HG03457 (cell line): Measurements from ENCODE around the gene TRIM59.
A peak's percentile ranks its signal among the peaks of the same experiment; 100 is the strongest.

Source experiments
- ATAC-seq: cut with Tn5 transposase; IDR thresholded peaks from one replicate; pipeline ENCODE4 v1.9.1; 2021; ENCODE audit warnings: moderate number of reproducible peaks; ENCODE audit not compliant: unreplicated experiment

TRIM59 gene, protein sequence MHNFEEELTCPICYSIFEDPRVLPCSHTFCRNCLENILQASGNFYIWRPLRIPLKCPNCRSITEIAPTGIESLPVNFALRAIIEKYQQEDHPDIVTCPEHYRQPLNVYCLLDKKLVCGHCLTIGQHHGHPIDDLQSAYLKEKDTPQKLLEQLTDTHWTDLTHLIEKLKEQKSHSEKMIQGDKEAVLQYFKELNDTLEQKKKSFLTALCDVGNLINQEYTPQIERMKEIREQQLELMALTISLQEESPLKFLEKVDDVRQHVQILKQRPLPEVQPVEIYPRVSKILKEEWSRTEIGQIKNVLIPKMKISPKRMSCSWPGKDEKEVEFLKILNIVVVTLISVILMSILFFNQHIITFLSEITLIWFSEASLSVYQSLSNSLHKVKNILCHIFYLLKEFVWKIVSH

GRCh38 chr3:160449636-160450598, at the start of gene TRIM59:
TRIM59 (minus strand) TSS chr3:160449786; CDS start chr3:160439183, 10,603 bp downstream.
- ATAC-seq = peak; percentile 93

- ATAC-seq = no peak
Measured at GRCh38 chr3:160498202-160498601, 48.6 kb upstream of the TRIM59 start.

DNA sequence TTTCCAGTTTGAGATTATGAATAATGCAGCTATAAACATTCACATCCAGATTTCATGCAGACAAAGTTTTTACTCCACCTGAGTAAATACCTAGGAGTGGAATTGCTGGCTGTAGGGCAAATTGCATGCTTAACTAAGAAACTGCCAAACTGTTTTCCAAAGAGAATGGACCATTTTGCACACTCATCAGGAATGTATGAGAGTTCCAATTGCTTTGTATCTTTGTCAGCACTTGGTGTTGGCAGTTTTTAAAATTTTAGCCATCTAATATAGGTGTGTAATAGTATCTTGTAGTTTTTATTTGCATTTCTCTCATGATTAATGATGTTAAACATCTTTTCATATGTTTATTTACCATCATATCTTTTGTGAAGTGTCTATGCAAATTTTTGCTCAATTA, 40.6 kb upstream of the TRIM59 start:
- no peak for ATAC-seq

GRCh38 chr3:160486459-160486869, 36.9 kb upstream of the TRIM59 start:
- no peak for ATAC-seq

DNA sequence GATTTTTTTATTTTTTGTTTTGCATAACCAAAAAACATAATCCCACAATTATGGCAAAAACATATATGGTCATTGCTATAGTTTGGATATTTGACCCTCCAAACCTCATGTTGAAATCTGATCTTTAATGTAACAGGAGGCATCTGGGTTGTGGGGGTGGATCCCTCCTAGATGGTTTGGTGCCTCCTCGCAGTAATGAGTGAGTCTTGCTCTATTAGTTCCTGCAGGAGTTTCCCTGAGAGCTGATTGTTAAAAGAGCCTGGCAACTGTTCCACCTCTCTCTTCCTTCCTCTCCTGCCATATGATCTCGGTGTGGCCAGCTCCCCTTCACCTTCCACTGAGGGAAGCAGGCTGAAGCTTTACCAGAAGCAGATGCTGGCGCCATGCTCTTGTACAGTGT, 33.2 kb upstream of the TRIM59 start:
- ATAC-seq = no peak

GRCh38 chr3:160481856-160482255, 32.3 kb upstream of the TRIM59 start:
- ATAC-seq = no peak

DNA sequence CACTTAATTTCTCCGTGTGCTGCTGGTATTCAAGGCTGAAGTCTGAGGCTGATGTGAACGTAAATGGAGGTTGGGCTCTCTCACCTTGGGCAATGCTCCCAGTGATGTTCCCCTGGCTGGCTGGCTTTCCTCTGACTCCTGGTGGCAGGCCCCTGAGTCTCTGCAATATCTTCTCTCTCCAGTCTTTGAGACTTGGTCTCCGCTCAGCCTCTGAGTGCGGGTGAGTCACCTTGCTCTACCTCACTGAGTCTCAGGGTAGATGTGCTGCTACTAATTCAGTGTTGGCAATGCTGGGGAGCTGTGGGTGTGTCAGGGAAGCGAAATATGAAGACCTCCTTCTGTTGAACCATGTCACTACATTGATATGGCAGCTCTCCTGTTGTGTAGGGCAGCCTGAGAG, 31.3 kb upstream of the TRIM59 start:
- no peak for ATAC-seq

DNA sequence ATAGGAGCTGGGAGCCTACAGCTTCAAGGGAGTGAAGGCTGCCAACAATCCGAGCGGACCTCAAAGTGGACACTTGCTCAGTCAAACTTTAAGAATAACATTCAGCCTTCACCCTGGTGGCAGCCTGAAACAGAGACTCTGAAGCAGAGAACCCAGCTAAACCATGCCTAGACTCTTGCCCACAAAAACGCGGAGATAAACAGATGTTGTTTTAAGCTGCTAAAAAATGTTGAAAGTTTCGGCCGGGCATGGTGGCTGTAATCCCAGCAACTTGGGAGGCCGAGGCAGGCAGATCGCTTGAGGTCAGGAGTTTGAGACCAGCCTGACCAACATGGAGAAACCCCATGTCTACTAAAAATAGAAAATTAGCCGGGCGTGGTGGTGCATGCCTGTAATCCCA, 29.8 kb upstream of the TRIM59 start:
- no peak for ATAC-seq

DNA sequence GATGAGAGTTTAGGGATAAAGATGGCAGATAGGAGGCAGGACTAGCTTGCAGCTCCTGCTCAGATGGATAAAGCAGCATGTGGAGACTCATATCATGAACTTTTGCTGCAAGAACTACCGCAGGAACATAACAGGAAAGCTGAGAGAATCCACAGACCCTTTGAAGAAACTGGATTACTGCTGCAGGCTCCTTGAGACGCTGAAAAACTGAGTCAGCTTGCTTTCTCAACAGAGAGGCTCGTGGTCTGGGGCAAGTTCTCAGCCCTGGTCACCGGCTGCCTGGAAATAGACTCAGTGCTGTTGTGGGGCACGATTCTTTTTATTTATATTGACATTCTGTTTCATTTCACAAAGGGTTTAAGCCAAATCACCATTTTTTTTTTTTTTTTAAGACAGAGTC, 28.8 kb upstream of the TRIM59 start:
- no peak for ATAC-seq

- ATAC-seq = no peak
Measured at GRCh38 chr3:160477750-160478149, 28.2 kb upstream of the TRIM59 start.

DNA sequence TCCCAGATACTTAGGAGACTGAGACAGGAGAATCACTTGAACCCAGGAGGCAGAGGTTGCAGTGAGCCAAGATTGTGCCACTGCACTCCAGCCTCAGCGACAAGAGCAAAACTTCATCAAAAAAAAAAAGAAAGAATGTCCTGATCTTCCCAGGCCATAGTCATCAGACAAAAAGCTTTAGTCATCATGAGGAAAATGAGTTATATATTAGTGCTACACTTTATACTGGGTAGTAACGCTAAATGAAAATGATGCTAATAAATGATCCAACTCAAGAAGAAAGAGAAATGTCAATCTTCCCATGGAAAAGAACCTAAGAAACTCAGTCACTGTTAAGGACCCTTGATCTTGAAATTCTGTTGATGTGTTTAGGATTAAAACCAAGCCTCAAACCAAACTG, 26.3 kb upstream of the TRIM59 start:
- no peak for ATAC-seq

GRCh38 chr3:160475153-160475552, 25.6 kb upstream of the TRIM59 start:
- no peak for ATAC-seq

DNA sequence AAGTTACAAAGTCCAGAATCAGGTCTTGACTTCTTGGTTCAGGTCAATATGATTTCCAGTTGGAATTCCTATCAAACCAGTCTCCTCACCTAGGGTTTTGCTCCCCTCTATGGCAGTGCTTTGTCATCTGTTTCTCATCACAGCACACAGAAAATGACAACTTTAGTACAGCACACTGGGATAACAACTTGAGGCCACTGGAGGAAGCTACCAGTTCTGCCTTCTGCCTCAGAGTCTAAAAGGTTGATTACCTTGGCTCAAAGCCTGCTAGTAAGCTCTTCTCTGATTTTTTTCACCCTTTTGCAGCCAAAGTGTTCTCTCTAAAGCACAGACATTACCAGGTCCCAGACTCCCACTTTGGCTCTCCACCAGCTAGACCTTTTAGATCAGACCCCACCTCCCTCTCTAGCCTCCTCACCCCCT, 24.8 kb upstream of the TRIM59 start:
- no peak for ATAC-seq

GRCh38 chr3:160473978-160474377, 24.4 kb upstream of the TRIM59 start:
- ATAC-seq = no peak

- no peak for ATAC-seq
Measured at GRCh38 chr3:160473221-160473620, 23.6 kb upstream of the TRIM59 start.

- ATAC-seq = peak; percentile 57
Measured at GRCh38 chr3:160472344-160472743, 22.8 kb upstream of the TRIM59 start.

DNA sequence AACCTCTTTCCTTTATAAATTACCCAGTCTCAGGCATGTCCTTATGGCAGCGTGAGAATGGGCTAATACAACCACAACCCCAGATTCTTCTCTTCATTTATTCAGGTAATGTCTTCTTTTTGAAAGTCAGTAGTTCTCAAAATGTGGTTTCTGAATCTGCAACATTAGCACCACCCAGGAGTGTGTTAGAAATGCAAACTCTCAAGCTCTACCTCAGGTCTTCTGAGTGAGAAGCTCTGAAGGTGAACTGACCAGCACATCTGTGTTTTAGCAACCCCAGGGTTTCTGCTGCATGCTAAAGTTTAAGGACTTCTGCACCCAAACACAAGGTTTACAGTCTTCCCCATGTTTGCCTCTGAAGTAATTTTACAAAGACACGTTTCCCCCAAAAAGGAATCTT, 22.3 kb upstream of the TRIM59 start:
- no peak for ATAC-seq

DNA sequence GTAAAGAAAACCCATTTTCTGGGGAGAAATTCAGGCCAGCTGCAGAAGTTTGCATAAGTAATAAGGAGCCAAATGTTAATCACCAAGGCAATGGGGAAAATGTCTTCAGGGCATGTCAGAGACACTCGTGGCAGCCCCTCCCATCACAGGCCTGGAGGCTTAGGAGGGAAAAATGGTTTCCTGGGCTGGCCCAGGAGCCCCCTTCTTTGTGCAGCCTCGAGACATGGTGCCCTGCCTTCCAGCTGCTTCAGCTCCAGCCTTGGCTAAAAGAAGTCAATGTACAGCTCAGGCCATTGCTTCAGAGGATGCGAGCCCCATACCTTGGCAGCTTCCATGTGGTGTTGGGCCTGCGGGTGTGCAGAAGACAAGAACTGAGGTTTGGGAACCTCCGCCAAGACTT, 20.6 kb upstream of the TRIM59 start:
- ATAC-seq = no peak

DNA sequence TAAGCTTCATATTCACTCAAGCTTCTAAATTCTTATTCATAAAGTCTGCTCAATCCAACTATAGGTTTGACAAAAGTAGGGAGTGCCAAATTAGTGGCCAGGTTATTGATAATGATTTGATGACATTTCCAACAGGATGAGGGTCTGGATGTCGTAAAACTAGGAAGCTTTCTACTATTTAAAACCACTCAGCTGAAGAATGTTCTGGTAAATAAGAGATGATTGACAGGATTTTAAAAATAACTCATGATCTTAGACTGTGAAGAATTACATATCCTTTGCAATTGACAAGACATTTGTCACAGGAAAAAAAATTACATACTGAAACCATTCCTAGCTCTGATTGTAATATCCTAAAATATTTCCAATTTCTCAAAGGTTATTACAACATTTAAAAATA, 15.4 kb upstream of the TRIM59 start:
- ATAC-seq = no peak

- ATAC-seq = no peak
Measured at GRCh38 chr3:160464321-160464720, 14.7 kb upstream of the TRIM59 start.

- no peak for ATAC-seq
Measured at GRCh38 chr3:160460033-160460432, 10.4 kb upstream of the TRIM59 start.

DNA sequence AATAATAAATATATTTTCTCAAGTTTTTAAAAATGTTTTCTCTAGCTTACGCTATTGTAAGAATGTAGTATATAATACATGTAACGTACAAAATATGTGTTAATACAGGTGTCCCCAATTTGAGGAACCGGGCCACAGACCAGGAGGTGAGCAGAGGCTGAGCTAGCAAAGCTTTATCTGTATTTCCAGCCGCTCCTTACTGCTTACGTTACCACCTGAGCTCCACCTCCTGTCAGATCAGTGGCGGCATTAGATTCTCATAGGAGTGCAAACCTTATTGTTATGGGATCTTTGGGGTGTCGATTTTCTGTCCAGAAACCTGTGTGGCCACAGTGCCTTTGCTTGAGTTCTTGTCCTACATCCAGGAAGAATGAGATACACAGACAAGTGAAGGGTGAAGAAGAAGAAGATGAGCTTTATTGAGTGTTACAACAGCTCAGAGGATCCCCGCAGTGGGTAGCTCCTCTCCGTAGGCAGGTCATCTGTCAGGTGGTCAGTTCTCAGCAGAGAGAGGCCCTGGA, 9.9 kb upstream of the TRIM59 start:
- ATAC-seq = no peak
